Measurements from ENCODE around the gene MSRB3. TPM values are rescaled to one million over a fixed set of nuclear protein-coding genes. Genes with fewer than 3 reads are reported as not detected.

MSRB3 gene
- total RNA-seq, 4 donors from 2014 or later, result 219 to 336 (median 299) TPM

DNA sequence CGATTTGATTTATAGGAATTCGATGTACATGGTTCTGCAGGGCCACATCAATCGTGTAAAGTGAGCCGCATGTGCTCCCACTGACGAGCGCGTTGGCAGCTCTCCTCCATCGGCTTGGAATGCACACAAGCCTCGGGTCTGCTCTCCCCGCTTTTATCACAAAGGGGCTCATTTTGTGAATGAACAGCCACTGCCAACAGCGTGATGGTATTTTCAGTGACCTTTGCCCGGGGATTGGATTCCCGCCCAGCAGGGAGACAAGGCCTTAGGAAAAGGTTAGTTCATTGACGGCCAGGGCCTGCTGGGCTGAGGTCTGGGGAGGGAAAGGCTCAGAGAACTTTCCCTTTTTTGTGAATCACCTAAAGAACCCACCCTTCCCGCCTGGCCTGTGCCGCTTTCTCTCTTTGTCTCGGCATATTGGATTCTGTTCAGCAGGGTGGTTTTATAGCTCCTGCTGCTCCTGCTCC lies 232.1 kb downstream of the MSRB3 start:
- peaks cover 0 to 20% (median 3%) of the 10 kb centered on the region in 3 donors for H3K4me1 ChIP-seq
- no peaks in the 10 kb centered on the region for H3K9me3 ChIP-seq
- H3K27me3 ChIP-seq, result no peaks in the 10 kb centered on the region
- ATAC-seq, result no peak
- no peak for TF ChIP-seq POLR2AphosphoS5 (IDR thresholded peaks at IDR 0.05)
- TF ChIP-seq, protein P1, sequence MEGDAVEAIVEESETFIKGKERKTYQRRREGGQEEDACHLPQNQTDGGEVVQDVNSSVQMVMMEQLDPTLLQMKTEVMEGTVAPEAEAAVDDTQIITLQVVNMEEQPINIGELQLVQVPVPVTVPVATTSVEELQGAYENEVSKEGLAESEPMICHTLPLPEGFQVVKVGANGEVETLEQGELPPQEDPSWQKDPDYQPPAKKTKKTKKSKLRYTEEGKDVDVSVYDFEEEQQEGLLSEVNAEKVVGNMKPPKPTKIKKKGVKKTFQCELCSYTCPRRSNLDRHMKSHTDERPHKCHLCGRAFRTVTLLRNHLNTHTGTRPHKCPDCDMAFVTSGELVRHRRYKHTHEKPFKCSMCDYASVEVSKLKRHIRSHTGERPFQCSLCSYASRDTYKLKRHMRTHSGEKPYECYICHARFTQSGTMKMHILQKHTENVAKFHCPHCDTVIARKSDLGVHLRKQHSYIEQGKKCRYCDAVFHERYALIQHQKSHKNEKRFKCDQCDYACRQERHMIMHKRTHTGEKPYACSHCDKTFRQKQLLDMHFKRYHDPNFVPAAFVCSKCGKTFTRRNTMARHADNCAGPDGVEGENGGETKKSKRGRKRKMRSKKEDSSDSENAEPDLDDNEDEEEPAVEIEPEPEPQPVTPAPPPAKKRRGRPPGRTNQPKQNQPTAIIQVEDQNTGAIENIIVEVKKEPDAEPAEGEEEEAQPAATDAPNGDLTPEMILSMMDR (IDR thresholded peaks at IDR 0.05), result no peak
- TF ChIP-seq POLR2A (IDR thresholded peaks at IDR 0.05), result no peak
- H3K36me3 ChIP-seq, result no peaks in the 10 kb centered on the region
- H3K27ac ChIP-seq, result no peak overlapping the region
- H3K4me3 ChIP-seq, result no peak overlapping the region
- 29 to 32% methylated on average over 5 to 6 of the region's 17 CpGs for WGBS, 2 donors (ENCODE audit: low coverage in 1 of 2)

DNA sequence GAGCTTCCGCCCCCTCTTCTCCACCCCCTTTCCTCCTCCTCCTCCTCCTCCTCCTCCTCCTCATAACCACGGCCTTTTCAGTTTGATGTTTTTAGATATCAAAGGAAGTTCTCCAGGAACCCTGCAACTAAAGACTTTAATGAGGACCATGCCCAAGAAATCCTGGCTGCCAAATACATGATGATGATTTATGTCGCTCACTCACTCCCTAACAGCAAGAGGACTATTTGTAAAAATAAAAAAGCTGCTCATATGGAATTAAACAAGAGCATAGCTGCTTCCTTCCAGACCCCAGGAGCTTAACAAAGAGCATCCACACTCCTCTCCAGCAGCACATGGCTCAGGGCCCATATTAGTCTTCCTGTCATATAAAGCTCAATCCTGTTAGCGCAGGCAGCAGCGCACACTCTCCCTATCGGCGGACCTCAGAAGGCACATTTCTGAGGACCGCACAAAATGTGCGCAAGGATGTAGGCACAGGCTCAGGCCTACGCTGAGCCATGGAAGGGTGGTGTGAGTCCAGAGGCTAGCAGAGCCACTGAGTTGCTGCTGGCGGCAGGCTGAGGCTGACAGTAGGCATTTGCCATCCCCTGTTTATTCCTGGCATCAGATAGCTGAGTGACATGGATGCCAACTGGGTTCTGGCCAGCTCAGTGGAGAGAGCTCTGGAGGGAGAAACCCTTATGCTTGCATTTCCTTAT lies 232.8 kb downstream of the MSRB3 start:
- H3K9me3 ChIP-seq, result no peaks in the 10 kb centered on the region
- H3K4me1 ChIP-seq, result peaks cover 0 to 20% (median 3%) of the 10 kb centered on the region in 3 donors
- WGBS, 2 donors (ENCODE audit: low coverage in 1 of 2), result 76% methylated on average over 6 of the region's 11 CpGs; no CpG with 5 or more reads in 1 of the 2 donors
- no peak overlapping the region for H3K4me3 ChIP-seq
- no peak for TF ChIP-seq POLR2AphosphoS5 (IDR thresholded peaks at IDR 0.05)
- TF ChIP-seq, protein P1 (IDR thresholded peaks at IDR 0.05), result no peak
- no peak overlapping the region for H3K27ac ChIP-seq
- no peak for ATAC-seq
- H3K27me3 ChIP-seq, result no peaks in the 10 kb centered on the region
- no peaks in the 10 kb centered on the region for H3K36me3 ChIP-seq

DNA sequence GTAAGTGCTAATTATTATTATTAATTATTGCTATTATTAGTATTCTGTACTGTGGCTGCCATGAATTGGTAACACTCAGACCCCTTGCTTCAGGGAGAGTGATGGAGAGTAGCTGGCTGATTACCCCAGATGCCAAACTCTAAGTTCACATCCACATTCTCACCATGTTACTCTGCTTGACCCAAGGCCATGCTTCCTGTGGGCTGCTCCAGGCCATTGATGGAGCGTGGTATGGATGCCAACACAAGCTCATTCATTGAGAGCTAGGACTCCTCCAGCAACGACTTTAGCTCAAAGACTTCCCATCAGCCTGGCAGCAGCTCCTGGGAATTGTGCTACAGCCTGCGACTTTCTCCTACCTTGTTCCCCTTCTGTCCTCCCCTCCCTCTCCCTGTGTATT lies 233.4 kb downstream of the MSRB3 start:
- TF ChIP-seq POLR2AphosphoS5 (IDR thresholded peaks at IDR 0.05) (no peak), EP300 (IDR thresholded peaks at IDR 0.05) (no peak), POLR2A (IDR thresholded peaks at IDR 0.05) (no peak)
- TF ChIP-seq, protein P1 (IDR thresholded peaks at IDR 0.05), result no peak
- Histone ChIP-seq H3K27ac (no peak overlapping the region), H3K9me3 (no peaks in the 10 kb centered on the region), H3K27me3 (no peaks in the 10 kb centered on the region), H3K36me3 (no peaks in the 10 kb centered on the region), H3K4me3 (no peak overlapping the region), H3K4me1 (peaks cover 0 to 20% (median 3%) of the 10 kb centered on the region in 3 donors)
- WGBS, 2 donors (ENCODE audit: low coverage in 1 of 2), result 77% methylated on average over 3 of the region's 3 CpGs; no CpG with 5 or more reads in 1 of the 2 donors
- no peak for ATAC-seq

Other genes with a start within 250 kb of the MSRB3 start
- gene WIF1, start 157.4 kb upstream of the MSRB3 start, total RNA-seq, result 1 to 10 TPM in 2 of 4 donors, not detected in 2; 1.6 to 3.0 TPM
- gene LEMD3, start 109.1 kb upstream of the MSRB3 start, total RNA-seq, result 10 to 100 TPM; 21.2 to 50.9 (median 23.4) TPM

All from gastroesophageal sphincter (tissue), 4 donors.